ENCODE data around the gene TMEM245.
"Not testable (repeated sequence)": the region's sequence is repeated elsewhere in the genome, so short reads cannot be mapped to it uniquely, and the experiment has no call there.

TMEM245 gene

DNA sequence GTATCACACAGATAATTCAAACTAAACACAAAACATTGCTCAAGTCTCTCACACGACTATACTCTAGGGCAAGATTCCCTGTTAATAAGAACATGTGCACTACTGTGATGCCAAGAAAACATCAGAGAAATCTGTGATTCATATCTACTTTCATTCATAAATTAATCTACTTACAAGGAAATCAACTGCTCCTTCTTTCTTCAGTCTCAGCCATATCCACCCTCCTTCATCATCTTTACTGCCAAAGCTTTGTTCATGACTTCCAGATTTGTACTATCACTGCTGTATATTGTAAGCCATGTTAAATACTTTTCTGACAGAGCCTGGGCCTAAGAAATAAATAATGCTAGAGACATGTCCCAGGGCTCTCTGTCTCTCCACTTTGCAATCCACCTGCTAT, 141.5 kb downstream of the TMEM245 start:
- H3K4me3 ChIP-seq (ENCODE audit: low read length) = no peak overlapping the region
- no peak overlapping the region for H3K9ac ChIP-seq (ENCODE audit: low read length)
- no peak overlapping the region for H2BK5ac ChIP-seq (ENCODE audit: low read length)
- no CpG with 5 or more reads among the region's 1 CpG for WGBS (ENCODE audit: extremely low coverage, insufficient coverage, low lambda C conversion rate)
- DNase-seq = no peak
- no peak overlapping the region for H4K5ac ChIP-seq (ENCODE audit: low read length)
- H4K8ac ChIP-seq (ENCODE audit: low read depth, low read length) = no peak overlapping the region
- peaks cover 3% of the 10 kb centered on the region for H3K36me3 ChIP-seq (ENCODE audit: control insufficient read depth, insufficient read depth, low read length)
- no peak overlapping the region for H3K4ac ChIP-seq (ENCODE audit: low read depth, low read length)
- H3K18ac ChIP-seq (ENCODE audit: low read length) = no peak overlapping the region
- no peak overlapping the region for H2AK5ac ChIP-seq (ENCODE audit: low read length)
- no peak overlapping the region for H2BK15ac ChIP-seq (replicated peaks; ENCODE audit: low read depth)
- H3K27ac ChIP-seq (ENCODE audit: low read depth, low read length) = no peak overlapping the region
- H3K27me3 ChIP-seq (ENCODE audit: insufficient read depth, low read length, poor library complexity) = no peaks in the 10 kb centered on the region
- no peak overlapping the region for H3K56ac ChIP-seq (ENCODE audit: low read length)
- no peak overlapping the region for H3K4me2 ChIP-seq (ENCODE audit: low read length)
- no peaks in the 10 kb centered on the region for H3K79me1 ChIP-seq (ENCODE audit: low read length)
- H3K23ac ChIP-seq (ENCODE audit: low read length) = no peak overlapping the region
- no peak overlapping the region for H2BK120ac ChIP-seq (ENCODE audit: low read depth, low read length)
- no peaks in the 10 kb centered on the region for H3K4me1 ChIP-seq (ENCODE audit: control insufficient read depth, low read depth, low read length)
- no peaks in the 10 kb centered on the region for H3K79me2 ChIP-seq (ENCODE audit: control insufficient read depth, insufficient read depth, low read length)

DNA sequence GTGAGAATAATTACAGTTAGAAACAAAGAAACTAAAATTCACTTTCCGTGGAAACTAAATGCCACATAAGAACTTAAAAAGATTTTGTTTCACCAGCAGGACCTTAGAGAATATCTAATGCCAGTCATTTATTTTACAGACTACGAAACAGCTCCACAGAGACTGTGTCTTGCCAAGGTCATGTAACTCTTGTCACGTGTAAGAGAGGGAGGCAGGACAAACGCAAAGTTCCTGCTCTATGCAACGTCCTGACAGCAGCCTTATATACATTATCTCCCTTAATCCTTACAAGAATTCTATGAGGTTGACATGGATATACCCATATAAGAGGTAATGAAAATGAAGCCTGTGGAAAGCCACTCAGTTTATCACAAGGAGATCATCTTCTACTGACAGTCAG, 145.9 kb downstream of the TMEM245 start:
- H3K79me2 ChIP-seq (ENCODE audit: control insufficient read depth, insufficient read depth, low read length) = no peaks in the 10 kb centered on the region
- H4K5ac ChIP-seq (ENCODE audit: low read length) = no peak overlapping the region
- no peak overlapping the region for H3K23ac ChIP-seq (ENCODE audit: low read length)
- H2BK5ac ChIP-seq (ENCODE audit: low read length) = no peak overlapping the region
- no peak for DNase-seq
- no peak overlapping the region for H2BK15ac ChIP-seq (replicated peaks; ENCODE audit: low read depth)
- no peaks in the 10 kb centered on the region for H3K79me1 ChIP-seq (ENCODE audit: low read length)
- no peak overlapping the region for H3K18ac ChIP-seq (ENCODE audit: low read length)
- H4K8ac ChIP-seq (ENCODE audit: low read depth, low read length) = no peak overlapping the region
- no CpG with 5 or more reads among the region's 5 CpGs for WGBS (ENCODE audit: extremely low coverage, insufficient coverage, low lambda C conversion rate)
- H3K4me1 ChIP-seq (ENCODE audit: control insufficient read depth, low read depth, low read length) = no peaks in the 10 kb centered on the region
- no peak overlapping the region for H3K27ac ChIP-seq (ENCODE audit: low read depth, low read length)
- no peak overlapping the region for H3K4me2 ChIP-seq (ENCODE audit: low read length)
- peaks cover 8% of the 10 kb centered on the region for H3K36me3 ChIP-seq (ENCODE audit: control insufficient read depth, insufficient read depth, low read length)
- H3K56ac ChIP-seq (ENCODE audit: low read length) = no peak overlapping the region
- no peak overlapping the region for H2BK120ac ChIP-seq (ENCODE audit: low read depth, low read length)
- no peak overlapping the region for H3K4me3 ChIP-seq (ENCODE audit: low read length)
- H3K4ac ChIP-seq (ENCODE audit: low read depth, low read length) = no peak overlapping the region
- H3K27me3 ChIP-seq (ENCODE audit: insufficient read depth, low read length, poor library complexity) = no peaks in the 10 kb centered on the region
- H2AK5ac ChIP-seq (ENCODE audit: low read length) = no peak overlapping the region
- no peak overlapping the region for H3K9ac ChIP-seq (ENCODE audit: low read length)

DNA sequence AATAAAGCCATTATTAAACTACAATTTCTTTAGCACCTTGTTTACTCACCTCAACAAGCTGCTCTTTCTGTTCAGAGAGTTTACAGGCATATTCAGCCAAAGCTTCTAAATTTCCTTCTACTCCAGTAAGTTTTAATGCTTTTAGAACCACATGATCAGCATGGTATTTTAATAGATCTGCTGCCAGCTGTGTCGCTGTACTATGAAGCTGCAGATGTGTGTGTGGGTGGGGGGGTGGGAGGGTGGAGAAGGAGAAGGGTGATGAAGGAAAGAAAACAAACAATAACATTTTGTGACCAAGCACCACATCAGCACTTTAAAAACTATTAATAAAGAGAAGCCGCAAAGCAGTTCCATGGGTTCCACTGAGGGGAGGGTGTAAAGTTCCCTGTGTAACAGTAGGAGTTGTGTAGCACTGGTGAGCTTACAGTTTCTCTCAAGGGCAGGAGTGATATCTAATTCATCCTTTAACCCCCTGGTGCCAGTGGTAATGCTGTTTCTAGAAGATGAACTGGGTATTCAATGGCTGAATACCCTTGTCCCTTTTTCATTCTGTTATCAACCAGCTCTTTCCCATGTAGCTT, 147.0 kb downstream of the TMEM245 start:
- no peaks in the 10 kb centered on the region for H3K4me1 ChIP-seq (ENCODE audit: control insufficient read depth, low read depth, low read length)
- H4K5ac ChIP-seq (ENCODE audit: low read length) = no peak overlapping the region
- H3K23ac ChIP-seq (ENCODE audit: low read length) = no peak overlapping the region
- no peak overlapping the region for H3K18ac ChIP-seq (ENCODE audit: low read length)
- no peak overlapping the region for H2AK5ac ChIP-seq (ENCODE audit: low read length)
- H3K56ac ChIP-seq (ENCODE audit: low read length) = no peak overlapping the region
- peaks cover 6% of the 10 kb centered on the region for H3K36me3 ChIP-seq (ENCODE audit: control insufficient read depth, insufficient read depth, low read length)
- no peak overlapping the region for H2BK120ac ChIP-seq (ENCODE audit: low read depth, low read length)
- H3K27me3 ChIP-seq (ENCODE audit: insufficient read depth, low read length, poor library complexity) = no peaks in the 10 kb centered on the region
- H3K79me2 ChIP-seq (ENCODE audit: control insufficient read depth, insufficient read depth, low read length) = no peaks in the 10 kb centered on the region
- H3K79me1 ChIP-seq (ENCODE audit: low read length) = no peaks in the 10 kb centered on the region
- no peak overlapping the region for H2BK15ac ChIP-seq (replicated peaks; ENCODE audit: low read depth)
- no peak for DNase-seq
- H3K4ac ChIP-seq (ENCODE audit: low read depth, low read length) = no peak overlapping the region
- no peak overlapping the region for H3K4me3 ChIP-seq (ENCODE audit: low read length)
- H3K27ac ChIP-seq (ENCODE audit: low read depth, low read length) = no peak overlapping the region
- H3K9ac ChIP-seq (ENCODE audit: low read length) = no peak overlapping the region
- H2BK5ac ChIP-seq (ENCODE audit: low read length) = no peak overlapping the region
- H4K8ac ChIP-seq (ENCODE audit: low read depth, low read length) = no peak overlapping the region
- no peak overlapping the region for H3K4me2 ChIP-seq (ENCODE audit: low read length)
- no CpG with 5 or more reads among the region's 2 CpGs for WGBS (ENCODE audit: extremely low coverage, insufficient coverage, low lambda C conversion rate)

DNA sequence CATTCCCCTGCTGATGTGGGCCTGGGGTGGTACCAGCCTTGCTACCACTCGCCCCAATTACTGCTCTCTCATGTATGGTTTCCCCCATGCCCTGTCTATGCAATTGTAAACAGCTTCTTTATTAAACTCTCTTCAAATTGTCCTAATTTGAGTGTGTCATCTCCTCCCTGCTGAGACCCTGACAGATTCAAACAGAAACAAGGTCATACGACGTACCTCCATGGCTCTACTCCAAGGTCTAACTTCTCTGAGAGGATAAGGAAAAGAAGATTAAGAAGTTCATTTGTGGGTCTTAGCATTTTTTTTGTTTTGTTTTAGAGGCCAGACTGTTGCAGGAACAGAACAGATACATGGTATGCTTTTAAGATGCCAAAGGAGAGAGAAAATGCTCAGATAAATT, 147.6 kb downstream of the TMEM245 start:
- Histone ChIP-seq H2AK5ac (ENCODE audit: low read length) (no peak overlapping the region), H3K4me2 (ENCODE audit: low read length) (no peak overlapping the region), H3K36me3 (ENCODE audit: control insufficient read depth, insufficient read depth, low read length) (peaks cover 6% of the 10 kb centered on the region), H3K9ac (ENCODE audit: low read length) (no peak overlapping the region), H3K18ac (ENCODE audit: low read length) (no peak overlapping the region), H3K23ac (ENCODE audit: low read length) (no peak overlapping the region), H3K79me2 (ENCODE audit: control insufficient read depth, insufficient read depth, low read length) (no peaks in the 10 kb centered on the region), H2BK5ac (ENCODE audit: low read length) (no peak overlapping the region), H3K27me3 (ENCODE audit: insufficient read depth, low read length, poor library complexity) (no peaks in the 10 kb centered on the region), H4K5ac (ENCODE audit: low read length) (no peak overlapping the region), H3K4me3 (ENCODE audit: low read length) (no peak overlapping the region), H3K56ac (ENCODE audit: low read length) (no peak overlapping the region), H3K27ac (ENCODE audit: low read depth, low read length) (no peak overlapping the region), H3K4ac (ENCODE audit: low read depth, low read length) (no peak overlapping the region), H2BK120ac (ENCODE audit: low read depth, low read length) (no peak overlapping the region), H3K79me1 (ENCODE audit: low read length) (no peaks in the 10 kb centered on the region), H4K8ac (ENCODE audit: low read depth, low read length) (no peak overlapping the region), H3K4me1 (ENCODE audit: control insufficient read depth, low read depth, low read length) (no peaks in the 10 kb centered on the region), H2BK15ac (replicated peaks; ENCODE audit: low read depth) (no peak overlapping the region)
- no CpG with 5 or more reads among the region's 3 CpGs for WGBS (ENCODE audit: extremely low coverage, insufficient coverage, low lambda C conversion rate)
- no peak for DNase-seq

DNA sequence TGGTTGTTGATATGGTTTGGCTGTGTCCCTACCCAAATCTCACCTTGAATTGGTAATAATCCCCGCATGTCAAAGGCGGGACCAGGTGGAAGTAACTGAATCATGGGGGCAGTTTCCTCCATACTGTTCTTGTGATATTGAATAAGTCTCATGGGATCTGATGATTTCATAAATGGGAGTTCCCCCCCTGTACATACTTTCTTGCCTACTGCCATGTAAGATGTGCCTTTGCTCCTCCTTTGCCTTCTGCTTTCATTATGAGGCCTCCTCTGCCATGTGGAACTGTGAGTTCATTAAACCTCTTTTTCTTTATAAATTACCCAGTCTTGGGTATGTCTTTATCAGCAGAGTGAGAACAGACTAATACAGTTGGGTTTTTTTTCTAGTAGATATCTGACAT, 148.4 kb downstream of the TMEM245 start:
- not testable (repeated sequence) for H2AK5ac ChIP-seq (ENCODE audit: low read length); H3K79me1 ChIP-seq (ENCODE audit: low read length); H4K5ac ChIP-seq (ENCODE audit: low read length); H3K9ac ChIP-seq (ENCODE audit: low read length); H3K18ac ChIP-seq (ENCODE audit: low read length); DNase-seq; H2BK5ac ChIP-seq (ENCODE audit: low read length); H3K23ac ChIP-seq (ENCODE audit: low read length); H3K79me2 ChIP-seq (ENCODE audit: control insufficient read depth, insufficient read depth, low read length); H3K4me3 ChIP-seq (ENCODE audit: low read length); H2BK15ac ChIP-seq (replicated peaks; ENCODE audit: low read depth); H2BK120ac ChIP-seq (ENCODE audit: low read depth, low read length); H3K4me1 ChIP-seq (ENCODE audit: control insufficient read depth, low read depth, low read length); H4K8ac ChIP-seq (ENCODE audit: low read depth, low read length); H3K36me3 ChIP-seq (ENCODE audit: control insufficient read depth, insufficient read depth, low read length); H3K4ac ChIP-seq (ENCODE audit: low read depth, low read length); H3K27ac ChIP-seq (ENCODE audit: low read depth, low read length); H3K27me3 ChIP-seq (ENCODE audit: insufficient read depth, low read length, poor library complexity); H3K56ac ChIP-seq (ENCODE audit: low read length); H3K4me2 ChIP-seq (ENCODE audit: low read length)
- no CpG with 5 or more reads among the region's 2 CpGs for WGBS (ENCODE audit: extremely low coverage, insufficient coverage, low lambda C conversion rate)

DNA sequence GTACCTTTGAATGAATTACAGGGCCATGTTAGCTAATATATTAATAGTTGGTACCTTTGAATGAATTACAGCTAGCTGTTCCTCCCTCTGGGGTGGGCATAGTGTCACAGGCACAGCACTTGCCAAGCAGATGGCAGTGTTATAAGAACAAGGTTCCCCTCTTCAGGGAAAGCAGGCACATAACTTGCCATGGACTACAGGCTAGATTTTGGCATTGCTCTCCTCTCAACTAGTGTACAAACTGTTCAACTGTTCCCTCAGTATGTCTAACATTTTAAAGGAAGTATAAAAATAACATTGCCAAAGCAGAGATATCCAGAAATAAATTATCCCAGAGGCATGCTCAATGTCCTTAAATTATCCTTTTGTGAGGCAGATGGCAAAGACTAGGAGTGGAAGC, 151.8 kb downstream of the TMEM245 start:
- Histone ChIP-seq H3K18ac (ENCODE audit: low read length) (no peak overlapping the region), H3K56ac (ENCODE audit: low read length) (no peak overlapping the region), H3K4me1 (ENCODE audit: control insufficient read depth, low read depth, low read length) (no peaks in the 10 kb centered on the region), H2BK15ac (replicated peaks; ENCODE audit: low read depth) (no peak overlapping the region), H2BK5ac (ENCODE audit: low read length) (no peak overlapping the region), H4K5ac (ENCODE audit: low read length) (no peak overlapping the region), H3K4me2 (ENCODE audit: low read length) (no peak overlapping the region), H3K27me3 (ENCODE audit: insufficient read depth, low read length, poor library complexity) (no peaks in the 10 kb centered on the region), H3K9ac (ENCODE audit: low read length) (no peak overlapping the region), H3K36me3 (ENCODE audit: control insufficient read depth, insufficient read depth, low read length) (peaks cover 9% of the 10 kb centered on the region), H2BK120ac (ENCODE audit: low read depth, low read length) (no peak overlapping the region), H3K4me3 (ENCODE audit: low read length) (no peak overlapping the region), H3K4ac (ENCODE audit: low read depth, low read length) (no peak overlapping the region), H4K8ac (ENCODE audit: low read depth, low read length) (no peak overlapping the region), H3K79me2 (ENCODE audit: control insufficient read depth, insufficient read depth, low read length) (no peaks in the 10 kb centered on the region), H3K27ac (ENCODE audit: low read depth, low read length) (no peak overlapping the region), H2AK5ac (ENCODE audit: low read length) (no peak overlapping the region), H3K23ac (ENCODE audit: low read length) (no peak overlapping the region), H3K79me1 (ENCODE audit: low read length) (no peaks in the 10 kb centered on the region)
- DNase-seq = no peak

Measured in mesendoderm (in vitro differentiated cells).